Aorta (tissue), 5 donors: ENCODE measurements around the gene PARD3. TPM values are rescaled to one million over a fixed set of nuclear protein-coding genes. Genes with fewer than 3 reads are reported as not detected.
A peak's percentile ranks its signal among the peaks of the same experiment; 100 is the strongest.
"Not testable (repeated sequence)": the region's sequence is repeated elsewhere in the genome, so short reads cannot be mapped to it uniquely, and the experiment has no call there.

Experiments
- ATAC-seq: fragments of 200-7000 bp; cut with Tn5 transposase; one replicate; pipeline ENCODE4 v1.9.1; 2022; ENCODE audit warnings: moderate library complexity; ENCODE audit not compliant: low FRiP score
- DNase-seq, 2 donors: peaks; one replicate each; pipeline ENCODE4 v3.0.0-alpha.2; 2020
- H3K27ac ChIP-seq, 2 donors: one replicate each; pipeline ENCODE4 v1.5.1; 2013; ENCODE audit warnings: low read length in 2 of 2, mild to moderate bottlenecking in 2 of 2, moderate library complexity in 2 of 2, control low read depth in 1 of 2, inconsistent platforms in 1 of 2, low read depth in 1 of 2
- H3K27me3 ChIP-seq, 2 donors: one replicate each; pipeline ENCODE4 v1.6.1; 2013; ENCODE audit warnings: control low read depth in 1 of 2, low read length in 1 of 2, mild to moderate bottlenecking in 1 of 2, moderate library complexity in 1 of 2; ENCODE audit not compliant: insufficient read depth in 2 of 2, control insufficient read depth in 1 of 2
- H3K36me3 ChIP-seq, 2 donors: one replicate each; pipeline ENCODE4 v1.6.1; 2013; ENCODE audit warnings: control low read depth in 1 of 2, low read length in 1 of 2, mild to moderate bottlenecking in 1 of 2; ENCODE audit not compliant: insufficient read depth in 2 of 2, control insufficient read depth in 1 of 2
- H3K4me1 ChIP-seq, 2 donors: one replicate each; pipeline ENCODE4 v1.6.1; 2013; ENCODE audit warnings: low read length in 2 of 2, control low read depth in 1 of 2, mild to moderate bottlenecking in 1 of 2, moderate library complexity in 1 of 2; ENCODE audit not compliant: insufficient read depth in 2 of 2, control insufficient read depth in 1 of 2
- H3K4me3 ChIP-seq, 2 donors: one replicate each; pipeline ENCODE4 v1.5.1; 2013; ENCODE audit warnings: low read length in 2 of 2, control low read depth in 1 of 2, mild to moderate bottlenecking in 1 of 2
- H3K9me3 ChIP-seq: one replicate; pipeline ENCODE4 v1.6.1; 2013; ENCODE audit warnings: mild to moderate bottlenecking, low read length; ENCODE audit not compliant: control insufficient read depth
- WGBS, 2 donors: extraction: QIAGEN DNeasy Blood & Tissue Kit; methylation state at CpG; one replicate each; pipeline ENCODE4 v1.1.7; 2013; 5-methylcytosine and 5-hydroxymethylcytosine counted together
- intact Hi-C, 2 donors: fragments of 100-400 bp; cut with DNase I; formaldehyde crosslinking; loops; one replicate each; pipeline versions ENCODE4 v1.14.2 to v1.15.0; 2022
- polyA plus RNA-seq, 2 donors: library from polyadenylated mRNA; stranded (reverse); fragments of 200-250 nt; gene quantifications; one replicate each; pipeline ENCODE4 v1.2.3, GENCODE V29; 2013
- total RNA-seq, 2 donors: library from RNA; stranded (reverse); fragmentation: NEBNext Ultra II Directional; extraction: Animal tissue kit (Norgen Biotek cat#: 25700); gene quantifications; one replicate each; pipeline ENCODE4 v1.2.1, GENCODE V29; 2021
- donor health status: healthy with polysubstance abuse.
- donor health status: Bipolar disorder and iron deficiency.
- donor health status: DM: no; HTN: no; CAD: no.
- donor health status: DM: no; HTN: no; CAD: no.
- donor health status: DM: yes; HTN: yes; CAD: no.

The PARD3 gene
- total and polyA plus RNA-seq, 4 donors, result 6.4 to 33.0 (median 28.7) TPM

GRCh38 chr10:34075254-34075926 is 739.7 kb downstream of the PARD3 start:
- H3K4me3 ChIP-seq, result no peak overlapping the region
- intact Hi-C loops, result loop anchor here in 1 of 2 donors (5.0 to 10.0 kb wide), 2 partner anchors 207 to 741 kb away; partner anchors contain the start of gene NRP1
- H3K27ac ChIP-seq, result no peak overlapping the region
- ATAC-seq, result peak; percentile 20
- no peaks in the 10 kb centered on the region for H3K36me3 ChIP-seq
- H3K27me3 ChIP-seq, result no peaks in the 10 kb centered on the region
- WGBS, 2 donors, result 62 to 67% methylated on average over 6 of the region's 6 CpGs
- no peaks in the 10 kb centered on the region for H3K9me3 ChIP-seq
- DNase-seq, result no peak
- H3K4me1 ChIP-seq, result peaks cover 0 to 2% of the 10 kb centered on the region in 2 donors

GRCh38 chr10:34074051-34074450 is 741.0 kb downstream of the PARD3 start:
- intact Hi-C loops, result loop anchor here in 1 of 2 donors (10.0 kb wide), 1 partner anchor 739 kb away; the partner anchor contains the start of gene NRP1
- H3K36me3 ChIP-seq, result no peaks in the 10 kb centered on the region
- 65 to 76% methylated on average over 3 of the region's 3 CpGs for WGBS, 2 donors
- no peak overlapping the region for H3K27ac ChIP-seq
- DNase-seq (no peak), ATAC-seq (no peak)
- no peaks in the 10 kb centered on the region for H3K9me3 ChIP-seq
- no peak overlapping the region for H3K4me3 ChIP-seq
- H3K27me3 ChIP-seq, result no peaks in the 10 kb centered on the region
- H3K4me1 ChIP-seq, result peaks cover 0 to 2% of the 10 kb centered on the region in 2 donors

- H3K4me3 ChIP-seq, H3K4me1 ChIP-seq, DNase-seq, H3K36me3 ChIP-seq, H3K9me3 ChIP-seq, intact Hi-C loops, H3K27ac ChIP-seq, H3K27me3 ChIP-seq, ATAC-seq: not testable (repeated sequence)
- 90 to 93% methylated on average over 6 of the region's 6 CpGs for WGBS, 2 donors
Measured at GRCh38 chr10:34067741-34068140, 747.4 kb downstream of the PARD3 start.

- Histone ChIP-seq H3K36me3 (no peaks in the 10 kb centered on the region), H3K4me3 (no peak overlapping the region), H3K4me1 (no peaks in the 10 kb centered on the region), H3K9me3 (no peaks in the 10 kb centered on the region), H3K27me3 (no peaks in the 10 kb centered on the region), H3K27ac (no peak overlapping the region)
- no peak for DNase-seq
- ATAC-seq, result no peak
- intact Hi-C loops, result no loop called here
- 94 to 96% methylated on average over 1 of the region's 1 CpG for WGBS, 2 donors
Measured at GRCh38 chr10:34063592-34063991, 751.5 kb downstream of the PARD3 start.

- no peaks in the 10 kb centered on the region for H3K36me3 ChIP-seq
- H3K27ac ChIP-seq, result no peak overlapping the region
- intact Hi-C loops, result no loop called here
- no peaks in the 10 kb centered on the region for H3K9me3 ChIP-seq
- H3K27me3 ChIP-seq, result no peaks in the 10 kb centered on the region
- DNase-seq (no peak), ATAC-seq (no peak)
- H3K4me3 ChIP-seq, result no peak overlapping the region
- no peaks in the 10 kb centered on the region for H3K4me1 ChIP-seq
Measured at GRCh38 chr10:34061841-34062240, 753.3 kb downstream of the PARD3 start.
